HG03097 (cell line): ENCODE measurements around the gene NASP.
"Not testable (repeated sequence)": the region's sequence is repeated elsewhere in the genome, so short reads cannot be mapped to it uniquely, and the experiment has no call there.

Experiments
- ATAC-seq: cut with Tn5 transposase; IDR thresholded peaks from one replicate; pipeline ENCODE4 v1.9.1; 2021; ENCODE audit not compliant: unreplicated experiment, low FRiP score

The NASP gene

GRCh38 chr1:45568421-45568820 lies 15.4 kb upstream of the NASP start:
- ATAC-seq: no peak

- no peak for ATAC-seq
Measured at GRCh38 chr1:45569571-45569961, 14.3 kb upstream of the NASP start.

GRCh38 chr1:45569962-45570581 lies 13.8 kb upstream of the NASP start:
- peak; percentile 56 for ATAC-seq

GRCh38 chr1:45570631-45571030 lies 13.2 kb upstream of the NASP start:
- no peak for ATAC-seq

- no peak for ATAC-seq
Measured at GRCh38 chr1:45573231-45573804, 10.5 kb upstream of the NASP start.

- ATAC-seq: no peak
Measured at GRCh38 chr1:45574105-45574626, 9.7 kb upstream of the NASP start.

GRCh38 chr1:45583264-45583665 lies 576 bp upstream of the NASP start:
- ATAC-seq: peak; percentile 63

GRCh38 chr1:45584351-45585109 lies 689 bp downstream of the NASP start:
- ATAC-seq: peak; percentile 23

- no peak for ATAC-seq
Measured at GRCh38 chr1:45585110-45585426, 1.2 kb downstream of the NASP start.

- no peak for ATAC-seq
Measured at GRCh38 chr1:45585496-45586075, 1.7 kb downstream of the NASP start.

GRCh38 chr1:45586769-45587168 lies 2.9 kb downstream of the NASP start:
- ATAC-seq: no peak

GRCh38 chr1:45589861-45590260 lies 6.0 kb downstream of the NASP start:
- ATAC-seq: no peak

- no peak for ATAC-seq
Measured at GRCh38 chr1:45594412-45594811, 10.6 kb downstream of the NASP start.

GRCh38 chr1:45596765-45597164 lies 12.9 kb downstream of the NASP start:
- not testable (repeated sequence) for ATAC-seq

GRCh38 chr1:45604239-45604638 lies 20.4 kb downstream of the NASP start:
- ATAC-seq: no peak

- ATAC-seq: no peak
Measured at GRCh38 chr1:45607404-45608074, 23.7 kb downstream of the NASP start.

- no peak for ATAC-seq
Measured at GRCh38 chr1:45608175-45609156, 24.6 kb downstream of the NASP start.

GRCh38 chr1:45610589-45611226 lies 26.9 kb downstream of the NASP start:
- ATAC-seq: no peak

- ATAC-seq: no peak
Measured at GRCh38 chr1:45612941-45613579, 29.2 kb downstream of the NASP start.
